Heart left ventricle (tissue), 16 donors: ENCODE measurements around the gene MMP26. TPM values are rescaled to one million over a fixed set of nuclear protein-coding genes. Genes with fewer than 3 reads are reported as not detected.
"Not testable (repeated sequence)": the region's sequence is repeated elsewhere in the genome, so short reads cannot be mapped to it uniquely, and the experiment has no call there.

Experiments
- ATAC-seq, 4 donors: fragments of 200-7000 bp; cut with Tn5 transposase; one replicate each; pipeline ENCODE4 v1.9.1; 2020 to 2022; ENCODE audit warnings: moderate library complexity in 4 of 4, mild to moderate bottlenecking in 3 of 4, moderate number of reproducible peaks in 1 of 4
- DNase-seq, 5 donors: peaks; one replicate each; pipeline ENCODE4 v3.0.0-alpha.2; 2020
- H3K27ac ChIP-seq, 12 donors: fragments of 200-600 bp; sonication (generic) in 4 of 12; one replicate each; pipeline versions ENCODE4 v1.5.0 to v1.8.0; 2016 to 2022; ENCODE audit warnings: mild to moderate bottlenecking in 2 of 12
- H3K27me3 ChIP-seq, 9 donors: fragments of 200-600 bp; sonication (generic) in 2 of 9; one replicate each; pipeline versions ENCODE4 v1.5.1 to v1.8.0; 2016 to 2022; ENCODE audit warnings: mild to moderate bottlenecking in 3 of 9
- H3K36me3 ChIP-seq, 9 donors: fragments of 200-600 bp; sonication (generic) in 2 of 9; one replicate each; pipeline versions ENCODE4 v1.5.0 to v1.8.0; 2018 to 2022; ENCODE audit warnings: mild to moderate bottlenecking in 2 of 9
- H3K4me1 ChIP-seq, 12 donors: fragments of 200-600 bp; sonication (generic) in 4 of 12; one replicate each; pipeline versions ENCODE4 v1.5.0 to v1.8.0; 2016 to 2022; ENCODE audit warnings: mild to moderate bottlenecking in 3 of 12
- H3K4me3 ChIP-seq, 12 donors: fragments of 200-600 bp; sonication (generic) in 4 of 12; one replicate each; pipeline versions ENCODE4 v1.5.0 to v1.8.0; 2017 to 2022; ENCODE audit warnings: mild to moderate bottlenecking in 9 of 12, moderate library complexity in 4 of 12
- H3K9me3 ChIP-seq, 12 donors: fragments of 200-600 bp; sonication (generic) in 4 of 12; one replicate each; pipeline versions ENCODE4 v1.5.0 to v1.8.0; 2016 to 2022; ENCODE audit warnings: mild to moderate bottlenecking in 1 of 12
- POLR2A ChIP-seq, 2 donors: fragments of 450-650 bp; IDR thresholded peaks; one replicate each; pipeline ENCODE4 v1.6.1; 2017; ENCODE audit warnings: antibody characterized with exemption in 2 of 2, mild to moderate bottlenecking in 2 of 2, moderate library complexity in 2 of 2
- WGBS, 4 donors: extraction: QIAGEN DNeasy Blood & Tissue Kit in 2 of 4; methylation state at CpG; one replicate each; pipeline versions ENCODE4 v1.1.5 to v1.1.7; 2013 to 2018; 5-methylcytosine and 5-hydroxymethylcytosine counted together
- intact Hi-C, 10 donors: fragments of 100-400 bp; cut with DNase I; formaldehyde crosslinking; loops; one replicate each; pipeline versions ENCODE4 v1.11.1 to v1.14.2; 2022
- polyA plus RNA-seq, 2 donors: library from polyadenylated mRNA; stranded (reverse); fragments of 200-250 nt; gene quantifications; one replicate each; pipeline ENCODE4 v1.2.3, GENCODE V29; 2013
- total RNA-seq, 9 donors: library from RNA; depleted of rRNA in 2 of 9; stranded (reverse); fragments of >200 nt in 2 of 9; fragmentation: NEBNext Ultra II Directional in 3 of 9; extraction: Animal tissue kit (Norgen Biotek cat#: 25700) in 3 of 9; gene quantifications; one replicate each; pipeline versions ENCODE4 v1.1.0 to v1.2.4, GENCODE V29; 2016 to 2023
- TF ChIP-seq, protein P1 (sequence below), 12 donors: fragments of 200-600 bp; sonication (generic) in 4 of 12; IDR thresholded peaks; one replicate each; pipeline versions ENCODE4 v1.5.0 to v1.8.0; 2018 to 2022; ENCODE audit warnings: antibody characterized with exemption in 12 of 12, mild to moderate bottlenecking in 5 of 12
- donor health status: ischemic (EF 13 %, LVEDD 7.1; RV severe dilation, severe dysfunction).
- donor health status: healthy with polysubstance abuse.
- donor health status: DM: no; HTN: yes; CAD: no.
- donor health status: DM: no; HTN: no; CAD: no.
- donor health status: ischemic (EF 25% LVEDD 6.9; RV normal size, moderate dysfunction).
- donor health status: ischemic (EF 25% LVEDD 5.7; RV mildly dilated, moderate dysfunction).
- donor health status: healthy.
- donor health status: DM: yes; HTN: yes; CAD: no.
- donor health status: ischemic (EF 35%, LVEDD 5.7; RV mildly dilated, moderate dysfunction).
- donor health status: nonischemic (EF 11% LVEDD 7.7; RV severe dilation, severe dysfunction).
- donor health status: DM: yes; HTN: yes; CAD: no.
- donor health status: PGD.
- donor health status: ischemic (EF 29% LVEDD 5.4; RV normal size, mild dysfunction).
- donor health status: nonischemic (EF 23%, LVEDD 6.1; RV moderate dilation, normal function).

Gene MMP26
- total and polyA plus RNA-seq, 11 donors = not detected

DNA sequence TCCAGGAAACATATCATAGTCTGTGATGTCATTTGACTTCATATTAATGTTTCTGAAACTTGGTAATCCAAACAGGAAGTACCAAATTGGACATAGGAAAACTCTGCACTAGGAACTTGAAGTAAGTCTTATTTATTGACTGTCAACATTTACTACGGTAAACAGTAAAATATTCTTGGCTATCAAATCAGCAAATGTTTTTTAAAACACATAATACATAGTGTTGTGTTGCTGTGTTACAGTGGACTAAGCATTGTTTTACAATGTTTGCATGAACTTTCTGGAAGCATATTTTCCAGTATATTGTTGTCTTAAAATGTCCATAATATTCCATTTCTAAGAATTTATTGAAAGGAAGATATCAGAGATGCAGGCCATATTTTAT lies 4.2 kb upstream of the MMP26 start:
- ATAC-seq = no peak
- Histone ChIP-seq H3K27ac (no peak overlapping the region), H3K36me3 (no peaks in the 10 kb centered on the region), H3K4me1 (peaks cover 0 to 7% (median 0%) of the 10 kb centered on the region in 12 donors), H3K27me3 (no peaks in the 10 kb centered on the region), H3K9me3 (no peaks in the 10 kb centered on the region), H3K4me3 (no peak overlapping the region)
- TF ChIP-seq, protein P1, sequence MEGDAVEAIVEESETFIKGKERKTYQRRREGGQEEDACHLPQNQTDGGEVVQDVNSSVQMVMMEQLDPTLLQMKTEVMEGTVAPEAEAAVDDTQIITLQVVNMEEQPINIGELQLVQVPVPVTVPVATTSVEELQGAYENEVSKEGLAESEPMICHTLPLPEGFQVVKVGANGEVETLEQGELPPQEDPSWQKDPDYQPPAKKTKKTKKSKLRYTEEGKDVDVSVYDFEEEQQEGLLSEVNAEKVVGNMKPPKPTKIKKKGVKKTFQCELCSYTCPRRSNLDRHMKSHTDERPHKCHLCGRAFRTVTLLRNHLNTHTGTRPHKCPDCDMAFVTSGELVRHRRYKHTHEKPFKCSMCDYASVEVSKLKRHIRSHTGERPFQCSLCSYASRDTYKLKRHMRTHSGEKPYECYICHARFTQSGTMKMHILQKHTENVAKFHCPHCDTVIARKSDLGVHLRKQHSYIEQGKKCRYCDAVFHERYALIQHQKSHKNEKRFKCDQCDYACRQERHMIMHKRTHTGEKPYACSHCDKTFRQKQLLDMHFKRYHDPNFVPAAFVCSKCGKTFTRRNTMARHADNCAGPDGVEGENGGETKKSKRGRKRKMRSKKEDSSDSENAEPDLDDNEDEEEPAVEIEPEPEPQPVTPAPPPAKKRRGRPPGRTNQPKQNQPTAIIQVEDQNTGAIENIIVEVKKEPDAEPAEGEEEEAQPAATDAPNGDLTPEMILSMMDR (IDR thresholded peaks at IDR 0.05) = no peak
- no peak for TF ChIP-seq POLR2A (IDR thresholded peaks at IDR 0.05)
- 69 to 77% (median 72%) methylated on average over 1 of the region's 1 CpG for WGBS, 4 donors
- intact Hi-C loops = loop anchor here in 1 of 10 donors (5.0 kb wide), 1 partner anchor 53 kb away; no protein-coding TSS in a partner anchor
- DNase-seq = no peak

DNA sequence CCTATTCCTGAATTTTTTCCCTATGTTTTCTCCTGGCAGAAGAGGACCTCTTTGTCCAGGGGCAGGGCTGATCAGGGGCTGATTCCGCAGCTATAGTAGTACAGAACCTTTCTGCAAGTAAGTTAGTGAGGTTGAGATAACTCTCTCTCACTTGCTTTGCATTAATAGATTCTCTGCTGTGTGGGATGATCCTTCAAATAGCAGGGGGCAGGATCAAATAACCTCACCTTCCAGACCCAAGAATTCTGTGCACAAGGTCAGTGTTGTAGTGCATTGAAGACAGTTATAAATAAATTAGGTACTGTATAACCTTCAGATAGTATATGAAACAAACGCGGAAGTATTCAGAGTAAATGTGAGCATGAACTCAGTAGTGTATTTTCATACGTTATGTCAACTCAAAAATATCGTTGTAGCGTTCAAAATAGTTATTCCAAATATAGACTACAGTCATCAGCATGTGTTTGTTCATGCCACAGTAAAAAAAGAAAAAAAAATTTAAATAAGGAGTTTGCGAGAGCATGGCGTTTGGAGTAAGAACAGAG lies 278 bp downstream of the MMP26 start:
- TF ChIP-seq, protein P1 (IDR thresholded peaks at IDR 0.05) = no peak
- TF ChIP-seq POLR2A (IDR thresholded peaks at IDR 0.05) = no peak
- no peaks in the 10 kb centered on the region for H3K36me3 ChIP-seq
- WGBS, 4 donors = 61 to 74% (median 68%) methylated on average over 8 of the region's 8 CpGs
- peaks cover 0 to 7% (median 0%) of the 10 kb centered on the region in 12 donors for H3K4me1 ChIP-seq
- ATAC-seq = no peak
- no peaks in the 10 kb centered on the region for H3K27me3 ChIP-seq
- no peak for DNase-seq
- H3K27ac ChIP-seq = no peak overlapping the region
- no peaks in the 10 kb centered on the region for H3K9me3 ChIP-seq
- intact Hi-C loops = loop anchor here in 1 of 10 donors (5.0 kb wide), 1 partner anchor 58 kb away; no protein-coding TSS in a partner anchor
- no peak overlapping the region for H3K4me3 ChIP-seq

DNA sequence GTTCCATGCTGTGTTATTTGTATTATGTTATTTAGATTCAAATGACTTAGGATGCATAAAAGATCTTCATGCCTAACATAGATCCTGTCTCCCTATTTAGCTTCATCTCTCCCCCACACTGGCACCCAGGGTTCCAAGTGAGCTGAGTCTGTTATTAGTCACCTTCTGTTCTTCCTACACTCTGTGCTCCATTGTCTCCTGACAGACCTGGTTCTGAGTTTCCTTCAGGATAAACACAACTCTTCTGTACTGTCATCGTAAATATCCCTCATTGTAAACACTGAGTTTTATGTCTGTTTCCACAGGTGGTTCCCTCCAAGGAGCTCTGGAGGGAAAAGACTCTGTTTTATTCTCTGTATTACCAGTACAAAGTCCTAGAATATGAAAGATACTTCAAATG lies 8.7 kb downstream of the MMP26 start:
- Histone ChIP-seq H3K4me3 (no peak overlapping the region), H3K4me1 (no peaks in the 10 kb centered on the region), H3K36me3 (no peaks in the 10 kb centered on the region), H3K27ac (no peak overlapping the region), H3K27me3 (no peaks in the 10 kb centered on the region), H3K9me3 (no peaks in the 10 kb centered on the region)
- intact Hi-C loops = no loop called here
- DNase-seq = no peak
- TF ChIP-seq POLR2A (IDR thresholded peaks at IDR 0.05) = no peak
- TF ChIP-seq, protein P1 (IDR thresholded peaks at IDR 0.05) = no peak
- 67 to 82% (median 74%) methylated on average over 1 of the region's 1 CpG for WGBS, 4 donors
- ATAC-seq = no peak

DNA sequence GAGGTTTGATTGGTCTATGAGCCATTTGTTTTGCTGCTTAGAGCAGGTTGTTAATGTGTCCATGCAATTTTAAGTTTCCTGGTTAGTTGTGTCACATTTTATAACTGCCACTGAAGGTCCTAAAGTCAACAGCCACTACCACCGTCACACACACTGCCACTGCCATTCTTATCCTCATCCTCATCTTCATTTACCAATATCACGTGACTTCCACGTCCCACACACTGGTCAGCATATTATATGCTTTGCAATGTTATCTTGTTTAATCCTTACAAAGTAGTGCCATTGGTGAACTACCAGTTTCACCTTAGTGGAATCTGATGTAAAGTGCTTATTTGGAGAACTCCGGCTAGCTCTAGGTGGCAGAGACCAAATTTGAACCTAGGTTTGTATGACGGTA lies 9.7 kb downstream of the MMP26 start:
- TF ChIP-seq POLR2A (IDR thresholded peaks at IDR 0.05) = no peak
- TF ChIP-seq, protein P1 (IDR thresholded peaks at IDR 0.05) = no peak
- no peaks in the 10 kb centered on the region for H3K27me3 ChIP-seq
- H3K9me3 ChIP-seq = no peaks in the 10 kb centered on the region
- intact Hi-C loops = no loop called here
- no peaks in the 10 kb centered on the region for H3K4me1 ChIP-seq
- H3K4me3 ChIP-seq = no peak overlapping the region
- DNase-seq (no peak), ATAC-seq (no peak)
- 74 to 83% (median 78%) methylated on average over 5 of the region's 5 CpGs for WGBS, 4 donors
- no peak overlapping the region for H3K27ac ChIP-seq
- no peaks in the 10 kb centered on the region for H3K36me3 ChIP-seq

DNA sequence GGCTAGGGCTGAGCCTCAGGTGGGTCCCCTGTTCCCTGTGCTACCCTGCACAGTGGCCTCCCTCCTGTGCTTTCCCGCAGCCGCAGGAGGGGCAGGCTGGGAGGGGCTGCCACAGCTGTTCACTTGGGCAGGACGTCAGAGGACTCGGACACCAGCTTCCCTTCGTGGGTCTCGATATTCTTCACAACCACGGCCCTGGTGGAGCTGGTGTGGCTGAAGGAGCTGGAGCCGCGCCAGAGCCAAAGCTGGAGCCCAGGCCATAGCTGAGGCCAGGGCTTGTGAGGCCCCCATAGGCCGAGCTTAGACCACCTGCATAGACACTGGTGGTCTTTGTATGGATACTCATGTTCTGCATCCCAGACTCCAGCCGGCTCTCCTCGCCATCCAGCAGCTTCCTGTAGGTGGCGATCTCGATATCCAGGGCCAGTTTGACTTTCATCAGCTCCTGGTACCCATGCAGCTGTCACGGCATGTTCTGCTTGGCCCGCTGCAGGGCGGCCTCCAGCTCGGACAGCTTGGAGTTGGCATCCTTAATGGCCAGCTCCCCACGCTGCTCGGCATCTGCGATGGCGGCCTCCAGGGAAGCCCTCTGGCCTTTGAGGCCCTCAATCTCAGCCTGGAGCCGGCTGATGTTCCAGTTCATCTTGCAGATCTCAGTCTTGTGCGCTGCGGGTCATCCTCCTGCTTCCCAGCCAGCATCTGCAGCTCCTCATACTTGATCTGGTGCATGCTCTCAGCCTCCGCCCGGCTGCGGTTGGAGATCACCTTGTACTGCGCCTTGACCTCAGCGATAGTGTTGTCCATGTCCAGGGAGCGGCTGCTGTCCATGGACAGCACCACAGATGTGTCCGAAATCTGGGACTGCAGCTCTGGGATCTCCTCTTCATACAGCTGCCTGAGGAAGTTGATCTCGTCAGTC lies 18.3 kb downstream of the MMP26 start:
- H3K4me3 ChIP-seq, H3K36me3 ChIP-seq, H3K27ac ChIP-seq, DNase-seq, H3K9me3 ChIP-seq, intact Hi-C loops, ATAC-seq, H3K27me3 ChIP-seq, H3K4me1 ChIP-seq: not testable (repeated sequence)
- 88 to 92% (median 90%) methylated on average over 25 to 33 of the region's 33 CpGs for WGBS, 4 donors
